ENCODE data around the gene RPL22. TPM values are rescaled to one million over a fixed set of nuclear protein-coding genes. Genes with fewer than 3 reads are reported as not detected.

Gene RPL22
- total and polyA plus RNA-seq, 11 donors, result 63.6 to 353 (median 241) TPM

GRCh38 chr1:6234502-6235295, 35.3 kb upstream of the RPL22 start:
- ATAC-seq, result no peak

GRCh38 chr1:6233376-6233775, 34.0 kb upstream of the RPL22 start:
- DNase-seq (no peak), ATAC-seq (no peak)
- intact Hi-C loops (cut with DNase I), result no loop called here
- no peaks in the 10 kb centered on the region for H3K27me3 ChIP-seq
- H3K27ac ChIP-seq, result peak overlapping the region in 9 of 12 donors; percentile 9 to 69 (median 44)
- peaks cover 0 to 38% (median 21%) of the 10 kb centered on the region in 12 donors for H3K4me1 ChIP-seq
- peaks cover 0 to 60% (median 52%) of the 10 kb centered on the region in 9 donors for H3K36me3 ChIP-seq
- 27 to 46% (median 40%) methylated on average over 1 of the region's 1 CpG for WGBS, 4 donors
- H3K9me3 ChIP-seq, result no peaks in the 10 kb centered on the region
- TF ChIP-seq POLR2A (IDR thresholded peaks at IDR 0.05) (no peak), CTCF (IDR thresholded peaks at IDR 0.05) (no peak)
- no peak overlapping the region for H3K4me3 ChIP-seq

More at GRCh38 chr1:6234502-6235295, 35.3 kb upstream of the RPL22 start:
- Histone ChIP-seq H3K4me1 (peaks cover 0 to 38% (median 21%) of the 10 kb centered on the region in 12 donors), H3K27me3 (peaks cover 0 to 7% (median 0%) of the 10 kb centered on the region in 9 donors), H3K4me3 (peak overlapping the region; percentile 51 to 95 (median 77)), H3K36me3 (peaks cover 0 to 47% (median 39%) of the 10 kb centered on the region in 9 donors), H3K27ac (peak overlapping the region in 9 of 12 donors; percentile 53 to 85 (median 75)), H3K9me3 (no peaks in the 10 kb centered on the region)
- intact Hi-C loops (cut with DNase I), result loop anchor here in 4 of 10 donors (1.0 to 5.0 kb wide), 3 partner anchors 29 to 37 kb away; partner anchors contain the start of gene RPL22 (in 2 of the 4)
- 35 to 40% (median 37%) methylated on average over 19 to 20 of the region's 20 CpGs for WGBS, 4 donors
- TF ChIP-seq CTCF (IDR thresholded peaks at IDR 0.05) (no peak), POLR2A (IDR thresholded peaks at IDR 0.05) (no peak)
- DNase-seq, result no peak

GRCh38 chr1:6225651-6226050, 26.3 kb upstream of the RPL22 start:
- ATAC-seq (no peak), DNase-seq (no peak)
- no peaks in the 10 kb centered on the region for H3K9me3 ChIP-seq
- H3K36me3 ChIP-seq, result peaks cover 0 to 88% (median 77%) of the 10 kb centered on the region in 9 donors
- intact Hi-C loops (cut with DNase I), result no loop called here
- H3K27me3 ChIP-seq, result no peaks in the 10 kb centered on the region
- H3K4me3 ChIP-seq, result no peak overlapping the region
- TF ChIP-seq CTCF (IDR thresholded peaks at IDR 0.05) (no peak), POLR2A (IDR thresholded peaks at IDR 0.05) (no peak)
- H3K4me1 ChIP-seq, result peaks cover 0 to 49% (median 33%) of the 10 kb centered on the region in 12 donors
- H3K27ac ChIP-seq, result peak overlapping the region in 3 of 12 donors; percentile 25 to 58 (median 37)
- 70 to 79% (median 76%) methylated on average over 8 of the region's 8 CpGs for WGBS, 4 donors

GRCh38 chr1:6224718-6225117, 25.3 kb upstream of the RPL22 start:
- 61 to 73% (median 68%) methylated on average over 15 of the region's 15 CpGs for WGBS, 4 donors
- H3K36me3 ChIP-seq, result peaks cover 0 to 87% (median 77%) of the 10 kb centered on the region in 9 donors
- intact Hi-C loops (cut with DNase I), result no loop called here
- no peak for TF ChIP-seq CTCF (IDR thresholded peaks at IDR 0.05)
- TF ChIP-seq POLR2A (IDR thresholded peaks at IDR 0.05), result no peak
- H3K4me3 ChIP-seq, result no peak overlapping the region
- peaks cover 0 to 49% (median 33%) of the 10 kb centered on the region in 12 donors for H3K4me1 ChIP-seq
- no peaks in the 10 kb centered on the region for H3K9me3 ChIP-seq
- DNase-seq (no peak), ATAC-seq (peak in 2 of 4 donors; percentile 1 to 7)
- peak overlapping the region in 9 of 12 donors; percentile 17 to 78 (median 37) for H3K27ac ChIP-seq
- no peaks in the 10 kb centered on the region for H3K27me3 ChIP-seq

Measured in heart left ventricle (tissue), 16 donors.